K562 (cell line): ENCODE measurements around the gene YIF1A. TPM values are rescaled to one million over a fixed set of nuclear protein-coding genes. Genes with fewer than 3 reads are reported as not detected.

ENCODE experiments used
- ATAC-seq: fragments of 200-7000 bp; cut with Tn5 transposase; 3 replicates; pipeline ENCODE4 v1.9.1; 2020; ENCODE audit warnings: moderate library complexity
- BruUV-seq: library from RNA; stranded (reverse); fragments of 400-500 nt; replicated peaks from 2 replicates; lab custom pipeline; 2021; lab: Mats Ljungman, UMichigan
- CTCF ChIA-PET: fragments of 300-600 bp; formaldehyde crosslinking; extraction: SDS; loops from one replicate; lab custom pipeline; 2021; ENCODE audit warnings: low intra/inter-chr PET ratio; lab: Yijun Ruan, JAX
- POLR2A ChIA-PET: fragments of 300-600, 350-650 bp; sonication (Branson Sonifier 250); formaldehyde crosslinking; extraction: SDS; loops from one replicate; lab custom pipeline; 2021; ENCODE audit warnings: antibody characterized with exemption, inconsistent platforms; lab: Yijun Ruan, JAX
- DNase-seq, 4 experiments: peaks; one replicate each; pipeline versions ENCODE4 v3.0.0 to v3.0.0-alpha.2; 2011 to 2018; ENCODE audit warnings: low spot score in 3 of 4, mixed read lengths in 3 of 4; ENCODE audit errors: extremely low read depth in 1 of 4
- FAIRE-seq: peaks from 2 replicates; lab custom pipeline; 2011; peaks lifted over from hg19 to GRCh38; lab: Jason Lieb, UNC
- H2AFZ ChIP-seq: 2 replicates; pipeline ENCODE4 v1.6.0; 2011; ENCODE audit warnings: low read depth, low read length, control low read depth, inconsistent platforms
- H3K27ac ChIP-seq: fragments of 200-600 bp; 3 replicates; pipeline ENCODE4 v1.8.0; 2011; ENCODE audit warnings: low read depth, mild to moderate bottlenecking, control low read depth, inconsistent platforms, low read length, moderate library complexity, mixed read lengths; ENCODE audit errors: extremely low read depth
- H3K27me3 ChIP-seq, 2 experiments: fragments of 300-600 bp in 1 of 2; 2 replicates in 1 of 2; 3 replicates in 1 of 2; pipeline versions ENCODE4 v1.6.0 to v1.8.0; 2011; ENCODE audit warnings: inconsistent platforms in 2 of 2, low read length in 2 of 2, mild to moderate bottlenecking in 1 of 2, mixed read lengths in 1 of 2, moderate library complexity in 1 of 2; ENCODE audit not compliant: control insufficient read depth in 2 of 2, insufficient read depth in 2 of 2
- H3K36me3 ChIP-seq: fragments of 300-600 bp; 3 replicates; pipeline ENCODE4 v1.8.0; 2011; ENCODE audit warnings: mild to moderate bottlenecking, low read length, inconsistent platforms; ENCODE audit not compliant: control insufficient read depth, insufficient read depth
- H3K4me1 ChIP-seq, 2 experiments: fragments of 200-600 bp in 1 of 2; replicated peaks in 1 of 2; 2 replicates in 1 of 2; 3 replicates in 1 of 2; pipeline versions ENCODE4 v1.5.1 to v1.8.0; 2011; ENCODE audit warnings: inconsistent platforms in 2 of 2, low read length in 2 of 2, mild to moderate bottlenecking in 1 of 2, mixed read lengths in 1 of 2, moderate library complexity in 1 of 2; ENCODE audit not compliant: control insufficient read depth in 2 of 2, insufficient read depth in 2 of 2
- H3K4me2 ChIP-seq: 2 replicates; pipeline ENCODE4 v1.6.1; 2011; ENCODE audit warnings: low read length, control low read depth, inconsistent platforms, mixed read lengths; ENCODE audit not compliant: insufficient read depth
- H3K4me3 ChIP-seq: fragments of 200-600 bp; sonication (generic), shearing (Covaris generic); 2 replicates; pipeline ENCODE4 v1.5.1; 2016; ENCODE audit warnings: control low read depth, inconsistent platforms
- H3K79me2 ChIP-seq: fragments of 200-600 bp; 3 replicates; pipeline ENCODE4 v1.8.0; 2011; ENCODE audit warnings: low read length, inconsistent platforms; ENCODE audit not compliant: control insufficient read depth, insufficient read depth
- H3K9ac ChIP-seq, 2 experiments: 2 replicates each; pipeline versions ENCODE4 v1.6.0 to v1.6.1; 2011; ENCODE audit warnings: low read depth in 2 of 2, low read length in 2 of 2, control low read depth in 1 of 2, inconsistent platforms in 1 of 2, mild to moderate bottlenecking in 1 of 2, mixed read lengths in 1 of 2; ENCODE audit not compliant: insufficient read depth in 1 of 2
- H3K9me1 ChIP-seq: one replicate; pipeline ENCODE4 v1.6.0; 2011; ENCODE audit warnings: inconsistent platforms, mild to moderate bottlenecking, low read length, moderate library complexity; ENCODE audit not compliant: control insufficient read depth, insufficient read depth
- H3K9me3 ChIP-seq: replicated peaks from 2 replicates; pipeline ENCODE4 v1.5.1; 2011; ENCODE audit warnings: low read depth, low read length, inconsistent platforms; ENCODE audit not compliant: control insufficient read depth, insufficient read depth
- H4K20me1 ChIP-seq: replicated peaks from 2 replicates; pipeline ENCODE4 v1.6.1; 2011; ENCODE audit warnings: low read length, inconsistent platforms, mixed read lengths; ENCODE audit not compliant: control insufficient read depth, insufficient read depth
- E4F1 ChIP-seq: fragments of 250-450 bp; sonication (Bioruptor Pico); IDR thresholded peaks from 2 replicates; pipeline ENCODE4 v1.5.0; 2021; ENCODE audit warnings: mild to moderate bottlenecking, borderline replicate concordance
- HDAC8 ChIP-seq: fragments of 450-650 bp; IDR thresholded peaks from 2 replicates; pipeline ENCODE4 v1.6.1; 2016; ENCODE audit warnings: mild to moderate bottlenecking, missing genetic modification characterization, moderate library complexity, missing compliant biosample characterization
- MYBL2 ChIP-seq, 2 experiments: fragments of 450-650 bp in 1 of 2; sonication (generic) in 1 of 2; formaldehyde crosslinking in 1 of 2; IDR thresholded peaks; 2 replicates each; pipeline versions ENCODE4 v1.6.1 to v1.8.1; 2017 to 2022; ENCODE audit warnings: borderline replicate concordance in 1 of 2, inconsistent platforms in 1 of 2, low read depth in 1 of 2, mild to moderate bottlenecking in 1 of 2, missing genetic modification reagents in 1 of 2, moderate library complexity in 1 of 2
- NELFE ChIP-seq: IDR thresholded peaks from 2 replicates; pipeline ENCODE4 v1.6.1; 2011; ENCODE audit warnings: mild to moderate bottlenecking; ENCODE audit not compliant: insufficient read depth, insufficient read length
- NR4A1 ChIP-seq, 2 experiments: fragments of 250-450 bp in 1 of 2; fragments of 450-650 bp in 1 of 2; sonication (Bioruptor Pico) in 1 of 2; IDR thresholded peaks; 2 replicates each; pipeline versions ENCODE4 v1.4.0 to v1.6.1; 2016 to 2020; ENCODE audit warnings: mild to moderate bottlenecking in 2 of 2, missing compliant biosample characterization in 1 of 2, missing genetic modification characterization in 1 of 2, moderate library complexity in 1 of 2
- POLR2AphosphoS5 ChIP-seq: IDR thresholded peaks from 2 replicates; pipeline ENCODE4 v1.6.1; 2011; ENCODE audit warnings: mild to moderate bottlenecking, low read depth, low read length, moderate library complexity; ENCODE audit not compliant: control insufficient read depth, insufficient read depth
- PYGO2 ChIP-seq: fragments of 450-650 bp; IDR thresholded peaks from 2 replicates; pipeline ENCODE4 v1.6.1; 2016; ENCODE audit warnings: mild to moderate bottlenecking, missing genetic modification characterization, moderate library complexity, missing compliant biosample characterization
- SMARCB1 ChIP-seq: IDR thresholded peaks from 2 replicates; pipeline ENCODE4 v1.6.1; 2011; ENCODE audit warnings: improper control_type of control experiment, low read depth; ENCODE audit not compliant: insufficient read length
- TCF3 ChIP-seq: sonication (generic); formaldehyde crosslinking; IDR thresholded peaks from 2 replicates; pipeline ENCODE4 v1.4.0; 2020; ENCODE audit warnings: mild to moderate bottlenecking, missing genetic modification reagents
- U2AF2 ChIP-seq: fragments of 200-400 bp; formaldehyde crosslinking; optimal IDR thresholded peaks from 2 replicates; pipeline ENCODE3; 2017; ENCODE audit warnings: low read depth, mild to moderate bottlenecking, low read length
- WGBS: fragments of 100-300 bp; shearing (Covaris generic); methylation state at CpG from one replicate; pipeline ENCODE4 v1.1.6; 2016; ENCODE audit warnings: low coverage, mixed read lengths; ENCODE audit not compliant: insufficient coverage; ENCODE audit errors: missing lambda C conversion rate; 5-methylcytosine and 5-hydroxymethylcytosine counted together
- in situ Hi-C: fragments of 300-500 bp; cut with MboI; formaldehyde crosslinking; loops from 4 replicates; pipeline ENCODE4 v1.15.0; 2018; ENCODE audit warnings: inconsistent platforms, mixed read lengths
- intact Hi-C: fragments of 100-400 bp; cut with micrococcal nuclease; formaldehyde crosslinking; loops from 2 replicates; pipeline ENCODE4 v1.14.2; 2022
- polyA plus RNA-seq, 8 experiments: library from polyadenylated mRNA; depleted of rRNA in 4 of 8; stranded (reverse) in 5 of 8; unstranded in 3 of 8; fragments of >200 nt; fragmentation: Nextera tagmentation in 2 of 8; fragmentation: Illumina TruSeq in 1 of 8; extraction: Ambion mirVana in 2 of 8; extraction: Trizol in 1 of 8; gene quantifications; 2 replicates each; pipeline versions ENCODE4 v1.2.1 to v1.2.3, GENCODE V29; 2011 to 2014; ENCODE audit warnings: inconsistent platforms in 1 of 8, missing spikeins in 1 of 8
- total RNA-seq, 7 experiments: library from RNA; depleted of rRNA in 6 of 7; stranded (reverse); fragments of >200 nt in 6 of 7; fragmentation: Illumina TruSeq in 2 of 7; extraction: Trizol in 2 of 7; gene quantifications; 2 replicates each; pipeline versions ENCODE4 v1.2.1 to v1.2.3, GENCODE V29; 2011 to 2021; ENCODE audit warnings: low replicate concordance in 1 of 7
- TF ChIP-seq, protein P1 (sequence below): sonication (generic); formaldehyde crosslinking; IDR thresholded peaks from 2 replicates; pipeline ENCODE4 v1.8.0; 2023; ENCODE audit warnings: mild to moderate bottlenecking, missing genetic modification reagents
- TF ChIP-seq, protein P2 (sequence below): sonication (generic); formaldehyde crosslinking; IDR thresholded peaks from 2 replicates; pipeline ENCODE4 v1.8.1; 2023; ENCODE audit warnings: mild to moderate bottlenecking, missing genetic modification reagents

YIF1A gene
- total and polyA plus RNA-seq, 9 of the 15 experiments (the other 6 are each of a cell fraction or from before 2014, with no cell fraction given): 8.6 to 121 (median 77.2) TPM

GRCh38 chr11:66282468-66283455 lies 6.2 kb downstream of the YIF1A start:
- FAIRE-seq (peak; percentile 96), ATAC-seq (peak; percentile 96), DNase-seq (peak; percentile 96 to 98 (median 96))
- Histone ChIP-seq H3K9me1 (peaks cover 4% of the 10 kb centered on the region), H3K27me3 (no peaks in the 10 kb centered on the region), H2AFZ (no peak overlapping the region), H3K4me2 (no peak overlapping the region; the same call in 1 of the 2 replicates), H3K9ac (peak overlapping the region in 1 of 2 experiments; percentile 57; a peak in 1 of 4 replicates), H3K4me3 (no peak overlapping the region), H3K9me3 (no peaks in the 10 kb centered on the region), H3K36me3 (peaks cover 37% of the 10 kb centered on the region; the same call in 2 of the 3 replicates), H3K4me1 (peaks cover 8 to 52% of the 10 kb centered on the region in 2 experiments; a peak in 3 of 5 replicates), H4K20me1 (peaks cover 23% of the 10 kb centered on the region), H3K79me2 (peaks cover 12% of the 10 kb centered on the region), H3K27ac (no peak overlapping the region)
- no TSS peak for BruUV-seq
- ChIA-PET POLR2A (interaction anchor here (0.5 to 3.7 kb wide), 6 partner anchors 8 to 1796 kb away, joined by 3 to 21 read pairs (median 3); no protein-coding TSS in a partner anchor), CTCF (interaction anchor here (0.7 to 1.5 kb wide), 4 partner anchors 45 to 107 kb away, joined by 3 to 17 read pairs (median 6); no protein-coding TSS in a partner anchor)
- 12% methylated on average over 30 of the region's 35 CpGs for WGBS
- in situ Hi-C loops: no loop called here
- intact Hi-C loops: no loop called here
- TF ChIP-seq U2AF2: no peak
- no peak for TF ChIP-seq NR4A1 (CRISPR knock-in tag; IDR thresholded peaks at IDR 0.05)
- TF ChIP-seq NR4A1 (tag; IDR thresholded peaks at IDR 0.05): no peak
- TF ChIP-seq E4F1: peak; percentile 95
- no peak for TF ChIP-seq HDAC8 (tag)
- TF ChIP-seq, protein P1, sequence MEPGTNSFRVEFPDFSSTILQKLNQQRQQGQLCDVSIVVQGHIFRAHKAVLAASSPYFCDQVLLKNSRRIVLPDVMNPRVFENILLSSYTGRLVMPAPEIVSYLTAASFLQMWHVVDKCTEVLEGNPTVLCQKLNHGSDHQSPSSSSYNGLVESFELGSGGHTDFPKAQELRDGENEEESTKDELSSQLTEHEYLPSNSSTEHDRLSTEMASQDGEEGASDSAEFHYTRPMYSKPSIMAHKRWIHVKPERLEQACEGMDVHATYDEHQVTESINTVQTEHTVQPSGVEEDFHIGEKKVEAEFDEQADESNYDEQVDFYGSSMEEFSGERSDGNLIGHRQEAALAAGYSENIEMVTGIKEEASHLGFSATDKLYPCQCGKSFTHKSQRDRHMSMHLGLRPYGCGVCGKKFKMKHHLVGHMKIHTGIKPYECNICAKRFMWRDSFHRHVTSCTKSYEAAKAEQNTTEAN (CRISPR knock-in tag): no peak
- TF ChIP-seq, protein P2, sequence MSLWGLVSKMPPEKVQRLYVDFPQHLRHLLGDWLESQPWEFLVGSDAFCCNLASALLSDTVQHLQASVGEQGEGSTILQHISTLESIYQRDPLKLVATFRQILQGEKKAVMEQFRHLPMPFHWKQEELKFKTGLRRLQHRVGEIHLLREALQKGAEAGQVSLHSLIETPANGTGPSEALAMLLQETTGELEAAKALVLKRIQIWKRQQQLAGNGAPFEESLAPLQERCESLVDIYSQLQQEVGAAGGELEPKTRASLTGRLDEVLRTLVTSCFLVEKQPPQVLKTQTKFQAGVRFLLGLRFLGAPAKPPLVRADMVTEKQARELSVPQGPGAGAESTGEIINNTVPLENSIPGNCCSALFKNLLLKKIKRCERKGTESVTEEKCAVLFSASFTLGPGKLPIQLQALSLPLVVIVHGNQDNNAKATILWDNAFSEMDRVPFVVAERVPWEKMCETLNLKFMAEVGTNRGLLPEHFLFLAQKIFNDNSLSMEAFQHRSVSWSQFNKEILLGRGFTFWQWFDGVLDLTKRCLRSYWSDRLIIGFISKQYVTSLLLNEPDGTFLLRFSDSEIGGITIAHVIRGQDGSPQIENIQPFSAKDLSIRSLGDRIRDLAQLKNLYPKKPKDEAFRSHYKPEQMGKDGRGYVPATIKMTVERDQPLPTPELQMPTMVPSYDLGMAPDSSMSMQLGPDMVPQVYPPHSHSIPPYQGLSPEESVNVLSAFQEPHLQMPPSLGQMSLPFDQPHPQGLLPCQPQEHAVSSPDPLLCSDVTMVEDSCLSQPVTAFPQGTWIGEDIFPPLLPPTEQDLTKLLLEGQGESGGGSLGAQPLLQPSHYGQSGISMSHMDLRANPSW (CRISPR knock-in tag): no peak; the same call in 1 of the 2 replicates
- no peak for TF ChIP-seq MYBL2 (IDR thresholded peaks at IDR 0.05; ENCODE audit: low read depth)
- no peak for TF ChIP-seq MYBL2 (CRISPR knock-in tag; IDR thresholded peaks at IDR 0.05; ENCODE audit: borderline replicate concordance)
- no peak for TF ChIP-seq PYGO2
- TF ChIP-seq POLR2AphosphoS5: peak; percentile 31; the same call in 1 of the 2 replicates
- TF ChIP-seq SMARCB1: no peak
- no peak for TF ChIP-seq TCF3
- no peak for TF ChIP-seq NELFE
